Glomerular visceral epithelial cell (primary cell): ENCODE measurements around the gene TMEM115.
"Not testable (repeated sequence)": the region's sequence is repeated elsewhere in the genome, so short reads cannot be mapped to it uniquely, and the experiment has no call there.

ENCODE experiments used
- DNase-seq: peaks from one replicate; pipeline ENCODE4 v3.0.0-alpha.2; 2016; ENCODE audit errors: extremely low spot score

TMEM115 gene

GRCh38 chr3:50318615-50319014, 40.7 kb downstream of the TMEM115 start:
- no peak for DNase-seq

- no peak for DNase-seq
These were observed 41.2 kb downstream of the TMEM115 start for GRCh38 chr3:50318163-50318562.

- DNase-seq = no peak
These were observed 42.0 kb downstream of the TMEM115 start for GRCh38 chr3:50317300-50317699.

- DNase-seq = peak; percentile 87
These were observed 42.6 kb downstream of the TMEM115 start for GRCh38 chr3:50316657-50317242.

- DNase-seq = no peak
These were observed 44.5 kb downstream of the TMEM115 start for GRCh38 chr3:50314816-50315215.

- DNase-seq = no peak
These were observed 45.0 kb downstream of the TMEM115 start for GRCh38 chr3:50314342-50314741.

- DNase-seq = not testable (repeated sequence)
These were observed 47.3 kb downstream of the TMEM115 start for GRCh38 chr3:50312041-50312440.
